A549 (cell line): ENCODE results near the gene TXNIP.

ENCODE experiments used
- CBX8 ChIP-seq: fragments of 200-600 bp; sonication (generic); IDR thresholded peaks from 2 replicates; pipeline ENCODE4 v1.6.1; 2016
- CHD2 ChIP-seq: fragments of 150-350 bp; IDR thresholded peaks from 2 replicates; pipeline ENCODE4 v1.6.1; 2014; ENCODE audit warnings: low read length; ENCODE audit not compliant: partially characterized antibody
- PHF8 ChIP-seq: fragments of 200-600 bp; sonication (generic); IDR thresholded peaks from 2 replicates; pipeline ENCODE4 v1.6.1; 2016; ENCODE audit warnings: low read depth, mild to moderate bottlenecking, antibody characterized with exemption, moderate library complexity, borderline replicate concordance
- POLR2A ChIP-seq: IDR thresholded peaks from 2 replicates; pipeline ENCODE4 v1.6.1; 2012; ENCODE audit warnings: mild to moderate bottlenecking, low read length
- TFCP2L1 ChIP-seq: fragments of 250-450 bp; sonication (Bioruptor Pico); IDR thresholded peaks from 2 replicates; pipeline ENCODE4 v1.5.0; 2021; ENCODE audit warnings: mild to moderate bottlenecking
- TF ChIP-seq, protein P1 (sequence below): fragments of >200 bp; sonication (Bioruptor Twin); formaldehyde crosslinking; IDR thresholded peaks from 3 replicates; pipeline ENCODE4 v1.5.1; 2016
- TF ChIP-seq, protein P2 (sequence below): fragments of 200-600 bp; sonication (generic); IDR thresholded peaks from 2 replicates; pipeline ENCODE4 v1.6.1; 2016; ENCODE audit warnings: antibody characterized with exemption, mild to moderate bottlenecking, moderate library complexity
- TF ChIP-seq, protein P3 (sequence below): fragments of 250-450 bp; sonication (Bioruptor Pico); IDR thresholded peaks from 2 replicates; pipeline ENCODE4 v1.5.0; 2021; ENCODE audit warnings: mild to moderate bottlenecking, moderate library complexity, borderline replicate concordance

DNA sequence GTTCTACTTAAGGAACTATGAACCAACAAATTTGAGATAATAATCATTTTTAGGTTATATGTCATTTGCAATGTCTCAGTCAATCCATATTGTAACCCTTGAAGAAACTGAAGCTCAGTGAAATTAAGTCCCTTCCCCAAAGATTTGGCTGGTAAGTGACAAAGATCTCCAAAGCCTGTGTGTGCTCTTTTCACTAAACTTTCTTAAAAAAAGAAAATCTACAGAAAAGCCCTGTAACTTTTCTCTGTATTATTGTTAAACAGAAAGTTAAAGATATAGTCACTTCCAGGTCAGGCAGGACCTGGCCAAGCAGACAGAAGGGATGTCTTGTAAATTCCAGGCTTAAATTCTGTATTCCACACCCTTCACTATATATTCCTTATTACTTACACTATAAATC, 40.0 kb downstream of the TXNIP start:
- TF ChIP-seq CHD2 (no peak), TFCP2L1 (CRISPR knock-in tag) (no peak), POLR2A (no peak), CBX8 (no peak), PHF8 (no peak)
- TF ChIP-seq, protein P1, sequence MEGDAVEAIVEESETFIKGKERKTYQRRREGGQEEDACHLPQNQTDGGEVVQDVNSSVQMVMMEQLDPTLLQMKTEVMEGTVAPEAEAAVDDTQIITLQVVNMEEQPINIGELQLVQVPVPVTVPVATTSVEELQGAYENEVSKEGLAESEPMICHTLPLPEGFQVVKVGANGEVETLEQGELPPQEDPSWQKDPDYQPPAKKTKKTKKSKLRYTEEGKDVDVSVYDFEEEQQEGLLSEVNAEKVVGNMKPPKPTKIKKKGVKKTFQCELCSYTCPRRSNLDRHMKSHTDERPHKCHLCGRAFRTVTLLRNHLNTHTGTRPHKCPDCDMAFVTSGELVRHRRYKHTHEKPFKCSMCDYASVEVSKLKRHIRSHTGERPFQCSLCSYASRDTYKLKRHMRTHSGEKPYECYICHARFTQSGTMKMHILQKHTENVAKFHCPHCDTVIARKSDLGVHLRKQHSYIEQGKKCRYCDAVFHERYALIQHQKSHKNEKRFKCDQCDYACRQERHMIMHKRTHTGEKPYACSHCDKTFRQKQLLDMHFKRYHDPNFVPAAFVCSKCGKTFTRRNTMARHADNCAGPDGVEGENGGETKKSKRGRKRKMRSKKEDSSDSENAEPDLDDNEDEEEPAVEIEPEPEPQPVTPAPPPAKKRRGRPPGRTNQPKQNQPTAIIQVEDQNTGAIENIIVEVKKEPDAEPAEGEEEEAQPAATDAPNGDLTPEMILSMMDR = no peak
- TF ChIP-seq, protein P2, sequence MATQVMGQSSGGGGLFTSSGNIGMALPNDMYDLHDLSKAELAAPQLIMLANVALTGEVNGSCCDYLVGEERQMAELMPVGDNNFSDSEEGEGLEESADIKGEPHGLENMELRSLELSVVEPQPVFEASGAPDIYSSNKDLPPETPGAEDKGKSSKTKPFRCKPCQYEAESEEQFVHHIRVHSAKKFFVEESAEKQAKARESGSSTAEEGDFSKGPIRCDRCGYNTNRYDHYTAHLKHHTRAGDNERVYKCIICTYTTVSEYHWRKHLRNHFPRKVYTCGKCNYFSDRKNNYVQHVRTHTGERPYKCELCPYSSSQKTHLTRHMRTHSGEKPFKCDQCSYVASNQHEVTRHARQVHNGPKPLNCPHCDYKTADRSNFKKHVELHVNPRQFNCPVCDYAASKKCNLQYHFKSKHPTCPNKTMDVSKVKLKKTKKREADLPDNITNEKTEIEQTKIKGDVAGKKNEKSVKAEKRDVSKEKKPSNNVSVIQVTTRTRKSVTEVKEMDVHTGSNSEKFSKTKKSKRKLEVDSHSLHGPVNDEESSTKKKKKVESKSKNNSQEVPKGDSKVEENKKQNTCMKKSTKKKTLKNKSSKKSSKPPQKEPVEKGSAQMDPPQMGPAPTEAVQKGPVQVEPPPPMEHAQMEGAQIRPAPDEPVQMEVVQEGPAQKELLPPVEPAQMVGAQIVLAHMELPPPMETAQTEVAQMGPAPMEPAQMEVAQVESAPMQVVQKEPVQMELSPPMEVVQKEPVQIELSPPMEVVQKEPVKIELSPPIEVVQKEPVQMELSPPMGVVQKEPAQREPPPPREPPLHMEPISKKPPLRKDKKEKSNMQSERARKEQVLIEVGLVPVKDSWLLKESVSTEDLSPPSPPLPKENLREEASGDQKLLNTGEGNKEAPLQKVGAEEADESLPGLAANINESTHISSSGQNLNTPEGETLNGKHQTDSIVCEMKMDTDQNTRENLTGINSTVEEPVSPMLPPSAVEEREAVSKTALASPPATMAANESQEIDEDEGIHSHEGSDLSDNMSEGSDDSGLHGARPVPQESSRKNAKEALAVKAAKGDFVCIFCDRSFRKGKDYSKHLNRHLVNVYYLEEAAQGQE = no peak
- TF ChIP-seq, protein P3, sequence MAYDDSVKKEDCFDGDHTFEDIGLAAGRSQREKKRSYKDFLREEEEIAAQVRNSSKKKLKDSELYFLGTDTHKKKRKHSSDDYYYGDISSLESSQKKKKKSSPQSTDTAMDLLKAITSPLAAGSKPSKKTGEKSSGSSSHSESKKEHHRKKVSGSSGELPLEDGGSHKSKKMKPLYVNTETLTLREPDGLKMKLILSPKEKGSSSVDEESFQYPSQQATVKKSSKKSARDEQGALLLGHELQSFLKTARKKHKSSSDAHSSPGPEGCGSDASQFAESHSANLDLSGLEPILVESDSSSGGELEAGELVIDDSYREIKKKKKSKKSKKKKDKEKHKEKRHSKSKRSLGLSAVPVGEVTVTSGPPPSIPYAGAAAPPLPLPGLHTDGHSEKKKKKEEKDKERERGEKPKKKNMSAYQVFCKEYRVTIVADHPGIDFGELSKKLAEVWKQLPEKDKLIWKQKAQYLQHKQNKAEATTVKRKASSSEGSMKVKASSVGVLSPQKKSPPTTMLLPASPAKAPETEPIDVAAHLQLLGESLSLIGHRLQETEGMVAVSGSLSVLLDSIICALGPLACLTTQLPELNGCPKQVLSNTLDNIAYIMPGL (CRISPR knock-in tag) = no peak
